ENCODE results near the gene SCUBE3. TPM values are rescaled to one million over a fixed set of nuclear protein-coding genes. Genes with fewer than 3 reads are reported as not detected.

The SCUBE3 gene
- total and polyA plus RNA-seq, 2 of the 8 experiments (the other 6 are each of a cell fraction or from before 2014, with no cell fraction given): 0.80 to 1.0 TPM

GRCh38 chr6:35185971-35186370, 27.8 kb upstream of the SCUBE3 start:
- H2BK12ac ChIP-seq (ENCODE audit: low read depth, low read length): no peak overlapping the region
- no peaks in the 10 kb centered on the region; the same call in 1 of the 2 replicates for H3K23me2 ChIP-seq (ENCODE audit: low read depth, low read length)
- no peak overlapping the region for H3K9ac ChIP-seq (replicated peaks in 1 of 4; ENCODE audit: extremely low read depth in 1 of 4, low read depth in 3 of 4, low read length in 3 of 4)
- ChIA-PET CTCF (ENCODE audit: partially characterized antibody) (interaction anchor here (0.6 to 2.6 kb wide), 11 partner anchors 16 to 457 kb away, joined by 3 to 20 read pairs (median 3); no protein-coding TSS in a partner anchor), POLR2A (ENCODE audit: partially characterized antibody) (no interaction called here)
- H4K91ac ChIP-seq (replicated peaks; ENCODE audit: insufficient read length, low read length): no peak overlapping the region
- no peak overlapping the region for H3K14ac ChIP-seq (ENCODE audit: insufficient read length)
- DNase-seq (ENCODE audit: low read depth in 1 of 2, low spot score in 2 of 2) (no peak), FAIRE-seq (no peak)
- H3K36me3 ChIP-seq (ENCODE audit: control insufficient read depth in 2 of 4, insufficient read depth in 4 of 4, low read length in 3 of 4): no peaks in the 10 kb centered on the region
- peaks cover 0 to 5% (median 4%) of the 10 kb centered on the region in 4 experiments; a peak in 5 of 7 replicates for H3K4me1 ChIP-seq (replicated peaks in 1 of 4; ENCODE audit: control insufficient read depth in 3 of 4, insufficient read depth in 4 of 4, low read length in 3 of 4)
- H3K27ac ChIP-seq (ENCODE audit: low read depth, low read length): no peak overlapping the region
- H3K9me3 ChIP-seq (ENCODE audit: insufficient read depth in 2 of 2, low read depth in 1 of 2, low read length in 1 of 2): no peaks in the 10 kb centered on the region
- H4K5ac ChIP-seq (ENCODE audit: insufficient read length, low read depth, low read length): no peak overlapping the region
- no peak overlapping the region for H3K4me2 ChIP-seq (ENCODE audit: insufficient read depth in 1 of 2, low read depth in 2 of 2, low read length in 2 of 2)
- H2AFZ ChIP-seq (ENCODE audit: low read length): no peak overlapping the region
- no peak overlapping the region for H2BK5ac ChIP-seq (ENCODE audit: low read depth, low read length)
- H4K8ac ChIP-seq (ENCODE audit: extremely low read depth, insufficient read depth, low read length): no peak overlapping the region
- H2AK5ac ChIP-seq (ENCODE audit: low read depth, low read length): no peak overlapping the region
- no peak overlapping the region for H3K56ac ChIP-seq (replicated peaks; ENCODE audit: insufficient read length, low read depth, low read length)
- no peak overlapping the region for H2BK120ac ChIP-seq (replicated peaks; ENCODE audit: low read depth, low read length)
- no peak overlapping the region for H2BK15ac ChIP-seq (ENCODE audit: low read length)
- no peak overlapping the region for H2BK20ac ChIP-seq (ENCODE audit: low read length)
- no peak overlapping the region for H3K4ac ChIP-seq (replicated peaks; ENCODE audit: insufficient read length, low read depth, low read length)
- H3K23ac ChIP-seq (ENCODE audit: insufficient read length): no peak overlapping the region
- no peaks in the 10 kb centered on the region for H3K79me1 ChIP-seq (ENCODE audit: low read depth, low read length)
- 63% methylated on average over 1 of the region's 1 CpG; no CpG with 5 or more reads in 1 of the 2 experiments for WGBS, 2 experiments (ENCODE audit: extremely low coverage in 1 of 2, insufficient coverage in 1 of 2, insufficient read length in 1 of 2, insufficient replicate concordance in 2 of 2, low coverage in 1 of 2, low lambda C conversion rate in 2 of 2, missing lambda C conversion rate in 1 of 2)
- H3K18ac ChIP-seq (ENCODE audit: extremely low read depth, low read length): no peak overlapping the region
- no peaks in the 10 kb centered on the region for H4K20me1 ChIP-seq (replicated peaks in 1 of 2; ENCODE audit: control insufficient read depth in 1 of 2, insufficient read depth in 2 of 2, low read length in 2 of 2)
- H3K79me2 ChIP-seq (ENCODE audit: control insufficient read depth in 1 of 2, insufficient read depth in 2 of 2, low read length in 2 of 2): no peaks in the 10 kb centered on the region
- H3K27me3 ChIP-seq (replicated peaks in 1 of 4; ENCODE audit: control insufficient read depth in 3 of 4, extremely low read depth in 1 of 4, insufficient read depth in 3 of 4, low read length in 3 of 4): peaks cover 0 to 14% (median 4%) of the 10 kb centered on the region in 4 experiments; a peak in 4 of 7 replicates
- no peak overlapping the region for H3K4me3 ChIP-seq (ENCODE audit: extremely low read depth in 1 of 4, insufficient read depth in 2 of 4, low read depth in 3 of 4, low read length in 4 of 4)
- TF ChIP-seq JUND (IDR thresholded peaks at IDR 0.05; ENCODE audit: low read length): no peak
- TF ChIP-seq, protein P1, sequence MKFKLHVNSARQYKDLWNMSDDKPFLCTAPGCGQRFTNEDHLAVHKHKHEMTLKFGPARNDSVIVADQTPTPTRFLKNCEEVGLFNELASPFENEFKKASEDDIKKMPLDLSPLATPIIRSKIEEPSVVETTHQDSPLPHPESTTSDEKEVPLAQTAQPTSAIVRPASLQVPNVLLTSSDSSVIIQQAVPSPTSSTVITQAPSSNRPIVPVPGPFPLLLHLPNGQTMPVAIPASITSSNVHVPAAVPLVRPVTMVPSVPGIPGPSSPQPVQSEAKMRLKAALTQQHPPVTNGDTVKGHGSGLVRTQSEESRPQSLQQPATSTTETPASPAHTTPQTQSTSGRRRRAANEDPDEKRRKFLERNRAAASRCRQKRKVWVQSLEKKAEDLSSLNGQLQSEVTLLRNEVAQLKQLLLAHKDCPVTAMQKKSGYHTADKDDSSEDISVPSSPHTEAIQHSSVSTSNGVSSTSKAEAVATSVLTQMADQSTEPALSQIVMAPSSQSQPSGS (IDR thresholded peaks at IDR 0.05; ENCODE audit: low read length): no peak
- TF ChIP-seq CTCF (IDR thresholded peaks at IDR 0.05; ENCODE audit: control extremely low read depth in 1 of 3, insufficient read depth in 1 of 3, low read depth in 1 of 3, low read length in 3 of 3): no peak
- TF ChIP-seq ZNF274 (IDR thresholded peaks at IDR 0.05; ENCODE audit: borderline replicate concordance, extremely low read depth, low read length): no peak
- TF ChIP-seq KDM5A (IDR thresholded peaks at IDR 0.05; ENCODE audit: low read length): no peak
- no peak for TF ChIP-seq NRF1 (IDR thresholded peaks at IDR 0.05; ENCODE audit: low read depth, low read length)
- no peak for TF ChIP-seq TBP (IDR thresholded peaks at IDR 0.05; ENCODE audit: low read depth, low read length)
- TF ChIP-seq, protein P2, sequence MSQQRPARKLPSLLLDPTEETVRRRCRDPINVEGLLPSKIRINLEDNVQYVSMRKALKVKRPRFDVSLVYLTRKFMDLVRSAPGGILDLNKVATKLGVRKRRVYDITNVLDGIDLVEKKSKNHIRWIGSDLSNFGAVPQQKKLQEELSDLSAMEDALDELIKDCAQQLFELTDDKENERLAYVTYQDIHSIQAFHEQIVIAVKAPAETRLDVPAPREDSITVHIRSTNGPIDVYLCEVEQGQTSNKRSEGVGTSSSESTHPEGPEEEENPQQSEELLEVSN (IDR thresholded peaks at IDR 0.05): no peak
- TF ChIP-seq TAF7 (optimal IDR thresholded peaks at IDR 0.05; ENCODE audit: borderline replicate concordance, low read depth, low read length): no peak

Measured in H1 (cell line).